Jurkat, Clone E6-1 (cell line): ENCODE data around the gene ELAVL3.
"Not testable (repeated sequence)": the region's sequence is repeated elsewhere in the genome, so short reads cannot be mapped to it uniquely, and the experiment has no call there.

ENCODE experiments used
- DNase-seq: peaks from one replicate; pipeline ENCODE4 v3.0.0-alpha.2; 2011; ENCODE audit warnings: low read depth, low spot score
- H3K4me3 ChIP-seq: 2 replicates; pipeline ENCODE4 v1.5.1; 2011; ENCODE audit warnings: mild to moderate bottlenecking, low read length, control low read depth, moderate library complexity

ELAVL3 gene

DNA sequence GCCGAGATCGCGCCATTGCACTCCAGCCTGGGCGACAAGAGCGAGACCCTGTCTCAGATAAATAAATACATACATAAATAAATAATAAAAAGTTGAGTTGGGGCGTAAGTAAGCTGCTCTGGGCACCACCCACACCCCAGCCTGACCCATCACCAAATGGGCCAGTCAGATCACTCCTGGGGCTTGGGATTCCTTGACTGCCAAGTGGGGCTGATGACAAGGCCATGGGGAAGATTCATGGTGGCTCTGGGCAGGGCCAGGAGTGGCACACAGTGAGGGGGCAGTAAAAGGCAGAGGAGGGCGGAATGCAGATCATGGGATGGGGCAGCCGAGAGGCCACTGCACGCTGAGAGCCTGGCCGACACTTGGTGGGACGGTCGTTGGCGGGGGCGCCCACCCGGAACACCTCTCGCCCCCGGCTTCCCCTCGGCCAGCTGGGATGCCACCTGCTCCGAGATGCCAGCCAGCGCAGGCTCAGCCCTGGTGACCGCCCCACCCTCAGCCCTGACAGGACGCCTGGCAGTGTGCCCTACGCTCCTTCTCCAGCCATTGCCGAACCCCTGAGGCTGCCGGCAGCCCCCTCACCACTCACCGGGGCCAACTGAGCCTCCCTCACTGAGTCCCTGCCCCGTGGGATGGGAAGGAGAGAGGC, 13.9 kb upstream of the ELAVL3 start:
- DNase-seq = no peak
- no peak overlapping the region for H3K4me3 ChIP-seq

DNA sequence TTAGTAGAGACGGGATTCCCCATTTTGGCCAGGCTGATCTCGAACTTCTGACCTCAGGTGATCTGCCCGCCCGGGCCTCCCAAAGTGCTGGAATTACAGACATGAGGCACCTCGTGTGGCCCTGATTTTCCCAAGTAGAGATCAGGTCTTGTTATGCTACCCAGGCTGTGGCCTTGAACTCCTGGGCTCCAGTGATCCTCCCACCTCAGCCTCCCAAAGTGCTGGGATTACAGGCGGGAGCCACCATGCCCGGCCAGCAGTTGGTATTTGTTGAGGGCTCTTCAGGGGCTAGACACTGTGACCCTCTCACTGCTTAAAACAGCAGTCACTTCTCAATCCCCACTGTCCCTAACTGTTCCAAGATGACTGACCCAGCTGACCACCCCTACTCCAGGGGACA, 8.5 kb upstream of the ELAVL3 start:
- H3K4me3 ChIP-seq = no peak overlapping the region
- no peak for DNase-seq

DNA sequence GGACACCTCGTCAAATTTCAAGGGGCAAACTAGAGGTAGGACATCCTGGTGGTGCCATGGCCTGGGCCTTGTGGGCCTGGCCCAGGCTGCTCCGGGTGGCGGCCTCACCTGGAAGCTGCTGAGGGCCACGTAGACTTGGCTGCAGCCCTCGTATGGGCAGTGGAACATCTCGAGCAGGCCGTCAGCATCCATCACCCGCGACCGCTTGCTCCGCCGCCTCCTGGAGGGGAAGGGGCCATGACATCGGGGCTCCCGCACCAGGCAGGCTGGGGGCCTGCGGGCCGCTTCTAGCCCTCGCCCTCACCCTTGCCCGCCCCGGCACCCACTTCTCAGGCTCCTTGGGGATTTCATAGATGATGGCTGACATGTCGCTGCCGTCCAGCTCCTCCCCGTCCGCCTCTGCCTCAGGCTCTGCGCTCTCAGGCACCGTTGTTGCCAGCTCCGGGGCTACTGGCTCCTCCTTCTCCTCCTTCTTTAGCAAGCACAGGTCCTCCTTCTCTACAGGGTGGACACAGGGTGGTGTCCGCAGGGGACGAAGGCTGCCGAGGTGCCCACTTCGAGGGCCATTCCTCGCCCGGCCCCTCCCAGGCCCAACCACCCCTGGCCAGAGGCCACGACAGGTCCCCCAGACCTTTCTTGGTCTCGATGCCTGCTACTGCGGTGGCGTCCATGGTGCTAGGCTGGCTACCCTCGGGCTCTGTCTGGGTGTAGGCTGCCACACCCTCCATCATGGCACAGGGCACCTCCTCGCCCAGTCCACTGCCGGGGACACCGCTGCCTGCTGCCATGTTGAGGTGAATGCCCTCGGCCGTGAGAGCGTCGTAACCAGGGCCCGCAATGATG, 6.0 kb upstream of the ELAVL3 start:
- H3K4me3 ChIP-seq = no peak overlapping the region
- no peak for DNase-seq

DNA sequence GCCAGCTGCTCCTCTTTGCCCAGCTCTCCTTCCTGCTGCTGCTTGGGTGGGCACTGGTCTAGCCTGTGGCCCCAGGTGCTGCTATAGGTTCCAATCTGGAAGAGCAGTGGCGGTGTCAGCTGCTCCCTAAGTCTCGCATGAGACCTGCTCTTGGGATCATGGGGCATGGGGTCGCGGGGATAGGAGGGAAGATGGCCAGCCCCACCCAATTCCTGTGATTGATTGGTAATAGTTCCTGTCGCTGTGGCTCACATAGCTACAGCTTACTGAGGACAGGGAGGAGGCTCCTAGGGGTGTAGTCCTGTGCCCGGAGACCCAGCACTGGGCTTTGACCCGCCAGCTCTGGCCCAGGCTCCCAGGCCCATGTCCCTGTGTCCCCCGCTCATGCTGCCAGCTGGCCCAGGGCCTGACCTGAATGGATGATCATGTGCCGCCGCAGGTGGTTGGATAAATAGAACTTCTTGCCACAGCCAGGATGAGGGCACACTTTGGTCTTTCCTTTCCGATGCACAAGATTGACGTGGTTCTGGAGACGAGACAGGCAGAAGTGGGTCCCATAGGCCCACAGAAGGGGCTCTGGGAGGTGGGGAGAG, 4.5 kb upstream of the ELAVL3 start:
- H3K4me3 ChIP-seq = no peak overlapping the region
- DNase-seq = no peak

DNA sequence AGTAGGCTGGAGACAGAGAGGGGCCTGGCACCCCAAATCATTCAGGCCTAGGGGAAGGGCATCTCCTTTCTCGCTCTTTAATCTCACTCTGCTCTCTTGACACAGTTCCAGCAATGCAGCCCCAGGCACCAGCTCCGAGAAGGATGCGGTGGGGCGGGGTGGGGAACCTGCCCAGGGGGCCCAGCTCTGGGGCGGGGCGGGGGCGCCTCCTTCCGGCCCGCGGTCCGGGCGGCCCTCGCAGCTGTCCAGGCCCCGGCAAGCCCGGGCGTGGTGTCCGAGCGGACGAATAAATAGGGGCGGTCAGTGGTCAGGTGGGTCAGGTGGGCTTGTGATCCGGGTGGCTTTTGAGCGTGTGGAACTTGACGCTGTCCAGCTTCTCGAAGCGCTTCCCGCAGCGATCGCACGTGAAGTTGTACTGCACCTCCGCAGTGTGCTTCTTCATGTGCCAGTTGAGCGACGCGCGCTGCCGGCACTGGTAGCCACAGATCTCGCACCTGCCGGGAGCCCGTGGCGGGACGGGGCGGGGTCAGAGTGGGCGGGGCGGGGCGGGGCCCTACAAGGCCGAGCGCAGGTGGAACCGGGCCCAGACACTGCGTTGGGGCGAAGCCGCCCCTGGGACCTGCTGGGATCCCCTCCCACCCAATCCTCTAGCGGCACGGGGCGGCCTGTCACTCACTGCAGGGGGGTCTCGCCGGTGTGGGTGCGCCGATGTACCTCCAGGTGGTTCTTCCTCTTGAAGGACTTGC, 2.7 kb upstream of the ELAVL3 start:
- H3K4me3 ChIP-seq = no peak overlapping the region
- DNase-seq = no peak

DNA sequence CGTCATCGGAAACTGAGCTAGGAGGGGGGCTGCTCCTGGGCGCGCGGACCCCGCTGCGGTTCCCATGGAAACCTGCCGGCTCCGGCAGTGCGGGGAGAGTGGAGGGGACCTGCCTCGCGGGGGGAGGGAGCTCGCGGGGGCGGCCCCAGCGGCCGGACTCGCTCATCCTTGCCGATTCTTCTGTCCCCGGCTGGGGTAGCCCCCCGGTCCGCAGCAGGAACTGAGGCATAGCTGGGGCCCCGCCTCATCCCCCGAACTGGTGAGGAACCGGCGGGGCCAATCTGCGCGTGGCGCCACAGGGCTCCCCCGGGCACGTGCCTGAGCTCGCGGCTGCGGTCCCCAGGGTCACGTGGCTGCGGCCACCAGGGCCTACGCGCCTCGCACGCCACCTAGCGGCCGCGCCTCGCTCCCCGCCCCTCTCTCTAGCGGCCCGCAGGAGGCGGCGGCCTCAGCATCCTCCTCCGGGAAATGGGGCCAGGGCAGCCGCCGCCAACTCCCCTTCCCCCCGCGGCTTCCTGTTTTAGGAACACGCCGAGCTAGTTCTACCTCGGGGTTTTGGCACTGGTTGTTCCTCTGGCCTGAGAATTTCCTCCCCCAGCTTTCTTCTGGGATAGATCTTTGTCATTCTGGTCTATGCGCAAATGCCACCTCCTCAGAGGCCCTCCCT, 1.7 kb upstream of the ELAVL3 start:
- H3K4me3 ChIP-seq = peak overlapping the region; percentile 48
- DNase-seq = peak; percentile 87

DNA sequence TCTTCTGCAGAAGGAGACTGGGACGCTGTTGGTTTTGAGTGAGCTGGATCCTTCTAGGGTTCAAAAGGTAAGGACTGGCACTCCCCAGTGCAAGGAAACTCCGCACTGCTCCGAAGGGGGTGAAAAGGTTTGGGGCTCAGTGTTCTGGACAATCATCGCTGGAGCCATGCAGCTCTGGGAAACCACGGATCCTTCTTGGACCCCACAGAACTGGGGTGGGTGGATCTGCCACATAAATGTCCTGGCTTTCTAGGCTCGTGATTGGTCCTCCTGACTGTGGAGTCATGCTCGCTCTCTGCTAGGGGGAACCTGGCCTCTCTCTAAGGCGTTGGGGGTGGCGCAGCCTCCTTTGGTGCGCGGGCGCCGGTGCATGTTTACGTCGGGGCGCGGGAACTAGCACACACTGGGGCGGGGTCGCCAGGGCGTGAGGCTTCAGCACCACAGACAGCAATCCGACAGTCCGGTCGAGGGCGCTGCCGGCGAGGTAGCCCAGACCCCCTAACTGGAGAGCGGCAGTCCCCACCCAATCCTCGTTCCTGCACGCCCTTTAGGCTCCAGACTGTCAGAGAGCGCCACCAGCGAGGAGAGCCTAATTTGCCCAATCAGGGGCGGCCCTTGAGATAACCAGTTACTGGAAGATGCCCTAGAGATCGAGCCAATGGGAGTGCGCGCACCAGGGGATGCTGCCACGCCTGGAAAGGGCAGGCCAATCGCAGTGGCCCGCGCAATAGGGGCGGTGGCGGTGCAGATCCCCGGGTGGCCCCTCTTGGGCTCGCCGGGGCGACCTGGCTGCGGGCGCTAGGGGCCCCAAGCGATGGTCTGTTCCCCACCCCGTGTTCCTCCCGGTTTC, 913 bp upstream of the ELAVL3 start:
- peak overlapping the region; percentile 48 for H3K4me3 ChIP-seq
- peak; percentile 94 for DNase-seq

DNA sequence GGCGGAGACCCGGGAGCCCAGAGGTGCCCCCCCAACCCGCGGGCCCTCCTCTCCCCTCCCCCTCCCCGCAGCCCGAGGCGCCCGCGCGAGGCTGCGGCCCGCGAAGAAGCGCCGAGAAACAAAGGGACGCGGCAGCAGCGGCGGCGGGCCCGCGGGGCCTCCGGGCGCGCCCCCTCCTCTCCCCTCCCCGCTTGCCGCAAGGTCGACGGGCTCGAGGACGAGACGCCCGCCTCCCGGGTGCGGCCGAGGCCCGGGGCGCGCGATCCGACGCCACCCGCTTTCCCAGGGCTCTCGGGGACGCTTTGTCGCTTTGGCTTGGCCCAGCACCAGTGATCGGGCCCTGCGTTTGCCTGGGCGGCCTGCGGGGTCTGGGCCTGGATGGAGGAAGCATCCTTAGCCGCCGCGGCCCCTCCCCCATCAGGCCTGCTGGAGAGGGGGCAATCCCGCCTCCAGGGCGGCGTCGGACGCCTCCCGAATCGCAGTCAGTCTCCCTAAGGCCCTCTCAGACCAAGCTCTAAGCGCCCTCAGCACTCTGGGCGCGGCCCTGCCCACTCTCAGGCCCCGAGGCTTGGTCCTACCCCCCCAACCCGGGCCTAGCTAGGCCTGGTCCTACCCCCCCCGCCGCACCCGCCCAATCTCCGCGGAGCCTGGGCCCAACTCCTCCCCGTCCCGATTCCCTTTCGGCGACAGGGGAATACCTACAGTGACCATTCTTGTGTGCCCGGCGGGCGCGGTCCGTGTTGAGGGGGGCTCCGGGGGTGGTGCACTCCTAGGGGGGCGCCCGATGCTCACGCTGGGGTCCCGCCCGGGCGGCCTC, 740 bp downstream of the ELAVL3 start:
- H3K4me3 ChIP-seq = no peak overlapping the region
- DNase-seq = no peak

DNA sequence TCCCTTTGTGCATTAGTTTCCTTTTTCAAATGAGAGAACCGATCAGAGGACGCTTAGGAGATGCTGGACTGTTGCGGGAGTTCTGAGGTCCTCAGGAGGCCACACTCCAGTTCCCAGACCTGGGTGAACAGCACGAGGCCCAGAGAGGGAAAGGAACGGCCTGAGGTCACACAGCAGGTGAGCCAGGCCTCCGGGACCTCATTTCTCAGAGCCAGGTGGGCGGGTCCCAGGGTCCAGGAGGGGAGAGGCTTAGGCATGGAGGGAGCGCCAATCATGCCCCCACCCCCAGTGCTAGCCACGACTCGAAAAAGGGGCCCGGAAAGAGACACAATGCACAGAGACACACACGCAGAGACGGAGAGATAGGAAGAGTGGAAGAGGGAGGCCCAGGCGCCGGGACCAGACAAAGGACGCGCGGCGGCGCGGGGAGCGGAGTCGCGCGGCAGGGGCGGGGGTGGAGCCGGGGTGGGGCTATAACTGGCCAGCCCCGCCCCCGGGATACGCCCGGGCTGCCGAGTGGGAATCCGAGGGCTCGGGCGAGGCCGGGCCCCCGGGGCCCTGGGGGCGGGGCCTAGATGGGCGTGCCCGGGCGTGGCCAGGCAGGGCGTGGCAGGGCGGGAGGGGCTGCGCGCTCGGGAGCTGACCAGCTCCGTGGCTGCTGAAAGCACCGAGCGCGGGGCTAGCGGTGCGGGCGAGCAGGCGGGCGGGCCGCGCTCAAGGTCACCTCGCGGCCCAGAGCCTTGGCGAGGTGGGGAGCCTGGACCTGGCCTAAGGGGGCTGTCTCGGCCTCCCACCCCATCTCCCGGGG, 1.6 kb downstream of the ELAVL3 start:
- no peak for DNase-seq
- no peak overlapping the region for H3K4me3 ChIP-seq

DNA sequence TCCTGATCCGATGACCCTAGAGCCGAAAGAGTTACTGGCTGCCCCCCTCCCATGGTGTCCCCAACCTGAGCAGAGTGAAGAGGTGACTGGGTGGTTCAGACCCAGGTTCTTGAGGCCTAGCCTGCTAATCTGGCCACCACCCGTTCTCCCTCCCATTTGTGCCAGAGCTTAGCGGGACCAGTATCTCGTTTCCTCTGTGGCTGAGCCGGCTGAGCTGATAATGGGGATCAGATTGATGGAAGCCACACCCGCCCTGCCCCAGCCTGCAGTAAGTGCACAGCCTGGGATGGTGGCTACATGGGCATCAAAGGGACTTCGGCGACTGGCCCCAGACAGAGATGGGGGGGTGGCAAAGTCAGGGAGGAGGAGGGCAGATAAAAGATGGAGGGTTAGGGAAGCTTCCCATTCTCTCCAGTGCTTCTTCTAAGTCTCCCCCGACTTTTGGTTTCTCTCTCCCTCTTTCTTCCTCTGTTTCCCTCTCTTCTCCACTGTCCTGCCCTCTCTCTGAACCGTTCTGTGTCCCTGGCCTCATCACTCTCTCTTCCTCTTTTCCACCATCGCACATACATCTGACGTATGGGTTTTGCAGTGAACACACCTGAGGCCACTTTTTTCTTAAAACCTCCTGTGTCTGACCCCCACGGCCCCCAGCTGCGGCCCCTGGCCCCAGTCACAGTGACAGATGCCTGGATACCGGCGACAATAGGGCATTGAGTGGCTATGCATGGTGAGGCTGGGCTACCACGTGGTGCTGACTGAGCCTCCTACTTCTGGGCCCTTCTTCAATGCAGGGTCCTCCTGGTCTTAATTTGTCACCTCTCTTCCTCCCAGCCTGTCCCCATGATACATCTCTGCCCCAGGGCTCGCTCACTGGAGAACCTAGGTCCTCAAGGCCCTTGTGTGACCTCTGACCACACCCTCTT, 2.4 kb downstream of the ELAVL3 start:
- no peak overlapping the region for H3K4me3 ChIP-seq
- DNase-seq = no peak

DNA sequence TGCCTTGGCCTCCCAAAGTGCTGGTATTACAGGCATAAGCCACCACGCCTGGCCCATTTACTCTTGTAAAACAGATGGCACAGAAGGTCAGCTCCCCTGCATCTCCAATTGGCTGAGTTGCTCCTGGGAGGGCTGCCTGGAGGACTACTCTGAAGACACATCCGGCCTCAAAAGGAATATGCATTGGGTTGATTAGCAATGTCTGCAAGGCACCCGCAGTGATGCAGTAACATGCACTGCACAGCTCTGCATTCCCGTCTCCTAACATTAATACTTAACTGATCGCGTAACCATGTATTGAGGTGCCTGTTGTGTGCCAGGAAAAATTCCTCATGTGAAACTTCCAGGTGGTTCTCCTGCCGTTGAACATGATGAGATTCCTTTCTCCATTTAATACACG, 5.0 kb downstream of the ELAVL3 start:
- no peak overlapping the region for H3K4me3 ChIP-seq
- DNase-seq = no peak

DNA sequence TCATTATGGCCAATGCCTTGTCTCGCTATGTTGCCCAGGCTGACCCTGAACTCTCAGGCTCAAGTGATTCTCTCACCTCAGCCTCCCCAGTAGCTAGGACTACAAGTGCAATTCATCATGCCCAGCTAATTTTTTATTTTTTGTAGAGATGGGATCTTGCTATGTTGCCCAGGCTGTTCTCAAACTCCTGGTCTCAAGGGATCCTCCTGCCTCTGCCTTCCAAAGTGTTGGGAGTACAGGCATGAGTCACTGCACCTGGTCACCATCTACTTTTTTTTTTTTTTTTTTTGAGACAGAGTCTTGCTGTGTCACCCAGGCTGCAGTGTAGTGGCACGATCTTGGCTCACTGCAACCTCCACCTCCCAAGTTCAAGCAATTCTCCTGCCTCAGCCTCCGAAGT, 5.5 kb downstream of the ELAVL3 start:
- not testable (repeated sequence) for DNase-seq, H3K4me3 ChIP-seq

DNA sequence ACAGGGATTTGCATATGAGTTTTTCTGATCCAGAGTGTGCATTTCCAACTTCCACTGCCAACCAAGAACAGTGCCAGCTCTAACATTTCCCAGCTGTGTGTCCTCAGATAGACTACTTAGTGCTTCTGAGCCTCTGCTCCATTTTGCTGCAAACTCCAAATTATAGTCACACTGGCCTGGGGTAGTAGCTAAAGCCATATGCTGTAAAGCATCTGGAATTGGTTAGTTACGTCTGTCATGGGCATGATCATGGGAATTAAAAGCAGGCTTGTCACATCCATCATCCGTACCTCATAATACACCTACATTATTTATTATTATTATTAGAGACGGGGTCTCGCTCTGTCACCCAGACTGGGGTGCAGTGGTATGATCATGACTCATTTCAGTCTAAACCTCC, 7.1 kb downstream of the ELAVL3 start:
- H3K4me3 ChIP-seq = no peak overlapping the region
- no peak for DNase-seq

DNA sequence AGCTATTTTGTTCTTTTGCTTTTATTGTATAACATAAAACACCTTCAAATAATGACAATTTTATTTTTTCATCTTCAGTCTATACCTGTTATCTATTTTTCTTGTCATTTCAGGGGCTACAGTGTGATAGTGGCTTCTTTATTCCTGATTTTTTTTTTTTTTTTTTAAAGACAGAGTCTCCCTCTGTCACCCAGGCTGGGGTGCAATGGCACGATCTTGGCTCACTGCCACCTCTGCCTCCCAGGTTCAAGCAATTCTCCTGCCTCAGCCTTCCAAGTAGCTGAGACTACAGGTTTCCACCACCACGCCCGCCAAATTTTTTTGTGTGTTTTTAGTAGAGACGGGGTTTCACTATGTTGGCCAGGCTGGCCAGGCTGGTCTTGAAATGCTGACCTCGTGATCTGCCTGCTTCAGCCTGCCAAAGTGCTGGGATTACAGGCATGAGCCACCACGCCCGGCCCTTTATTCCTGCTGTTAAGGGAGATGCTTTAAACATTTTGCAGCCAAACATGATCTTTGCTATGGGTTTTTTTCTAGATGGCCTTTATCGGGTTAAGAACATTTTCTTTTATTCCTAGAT, 12.5 kb downstream of the ELAVL3 start:
- H3K4me3 ChIP-seq, DNase-seq: not testable (repeated sequence)

DNA sequence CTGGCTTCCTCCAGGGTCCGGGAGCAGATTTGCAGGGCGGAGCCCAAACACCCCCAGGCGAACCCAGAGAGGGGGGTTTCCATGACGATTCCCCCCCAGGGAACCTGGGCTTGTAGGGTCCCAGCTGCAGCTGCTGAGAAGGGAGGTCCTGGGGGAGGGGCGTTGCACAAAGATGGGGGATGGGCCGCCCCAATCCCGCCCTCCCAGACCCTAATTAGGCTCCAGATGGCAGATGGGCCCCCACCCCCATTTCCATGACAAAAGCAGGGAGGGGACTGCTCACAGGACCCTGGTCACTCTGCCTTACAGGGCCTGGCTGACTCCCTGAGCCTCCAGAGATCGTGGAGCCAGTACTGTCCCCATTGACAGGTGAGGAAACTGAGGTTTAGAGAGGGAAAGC, 15.2 kb downstream of the ELAVL3 start:
- no peak for DNase-seq
- no peak overlapping the region for H3K4me3 ChIP-seq
